Mesothelial cell of epicardium (in vitro differentiated cells): ENCODE results near the gene SPATA33. TPM values are rescaled to one million over a fixed set of nuclear protein-coding genes. Genes with fewer than 3 reads are reported as not detected.

Experiments used
- DNase-seq, 2 experiments: peaks; one replicate each; pipeline ENCODE4 v3.0.0; 2021; ENCODE audit warnings: low spot score in 2 of 2; ENCODE audit not compliant: unreplicated experiment in 2 of 2
- H3K27ac Mint-ChIP-seq: 2 replicates; pipeline ENCODE4 v1.8.0; 2021; ENCODE audit warnings: mixed read lengths
- H3K27me3 Mint-ChIP-seq: 2 replicates; pipeline ENCODE4 v1.8.0; 2021; ENCODE audit warnings: low read depth, mixed read lengths
- H3K36me3 Mint-ChIP-seq: 2 replicates; pipeline ENCODE4 v1.8.0; 2021; ENCODE audit warnings: mixed read lengths
- H3K4me1 Mint-ChIP-seq: 2 replicates; pipeline ENCODE4 v1.8.0; 2021; ENCODE audit warnings: mixed read lengths
- H3K4me3 Mint-ChIP-seq: 2 replicates; pipeline ENCODE4 v1.8.0; 2021; ENCODE audit warnings: mild to moderate bottlenecking, moderate library complexity, mixed read lengths
- H3K9me3 Mint-ChIP-seq: 2 replicates; pipeline ENCODE4 v1.8.0; 2021; ENCODE audit warnings: mixed read lengths
- total RNA-seq: library from RNA; stranded (reverse); gene quantifications from 3 replicates; pipeline ENCODE4 v1.2.1, GENCODE V29; 2021
- TF ChIP-seq, protein P1 (sequence below): fragments of 200-600 bp; sonication (generic); IDR thresholded peaks from one replicate; pipeline ENCODE4 v1.5.0; 2021; ENCODE audit warnings: antibody characterized with exemption; ENCODE audit not compliant: unreplicated experiment

Gene SPATA33
- total RNA-seq, 1 donor from 2014 or later, result 14.4 TPM

GRCh38 chr16:89636663-89637062 lies 21.0 kb upstream of the SPATA33 start:
- DNase-seq, result no peak
- peaks cover 40% of the 10 kb centered on the region for H3K27me3 Mint-ChIP-seq
- no peaks in the 10 kb centered on the region for H3K36me3 Mint-ChIP-seq
- H3K27ac Mint-ChIP-seq, result no peak overlapping the region
- H3K9me3 Mint-ChIP-seq, result no peaks in the 10 kb centered on the region
- H3K4me1 Mint-ChIP-seq, result peaks cover 7% of the 10 kb centered on the region
- TF ChIP-seq, protein P1, sequence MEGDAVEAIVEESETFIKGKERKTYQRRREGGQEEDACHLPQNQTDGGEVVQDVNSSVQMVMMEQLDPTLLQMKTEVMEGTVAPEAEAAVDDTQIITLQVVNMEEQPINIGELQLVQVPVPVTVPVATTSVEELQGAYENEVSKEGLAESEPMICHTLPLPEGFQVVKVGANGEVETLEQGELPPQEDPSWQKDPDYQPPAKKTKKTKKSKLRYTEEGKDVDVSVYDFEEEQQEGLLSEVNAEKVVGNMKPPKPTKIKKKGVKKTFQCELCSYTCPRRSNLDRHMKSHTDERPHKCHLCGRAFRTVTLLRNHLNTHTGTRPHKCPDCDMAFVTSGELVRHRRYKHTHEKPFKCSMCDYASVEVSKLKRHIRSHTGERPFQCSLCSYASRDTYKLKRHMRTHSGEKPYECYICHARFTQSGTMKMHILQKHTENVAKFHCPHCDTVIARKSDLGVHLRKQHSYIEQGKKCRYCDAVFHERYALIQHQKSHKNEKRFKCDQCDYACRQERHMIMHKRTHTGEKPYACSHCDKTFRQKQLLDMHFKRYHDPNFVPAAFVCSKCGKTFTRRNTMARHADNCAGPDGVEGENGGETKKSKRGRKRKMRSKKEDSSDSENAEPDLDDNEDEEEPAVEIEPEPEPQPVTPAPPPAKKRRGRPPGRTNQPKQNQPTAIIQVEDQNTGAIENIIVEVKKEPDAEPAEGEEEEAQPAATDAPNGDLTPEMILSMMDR, result no peak
- no peak overlapping the region for H3K4me3 Mint-ChIP-seq

DNA sequence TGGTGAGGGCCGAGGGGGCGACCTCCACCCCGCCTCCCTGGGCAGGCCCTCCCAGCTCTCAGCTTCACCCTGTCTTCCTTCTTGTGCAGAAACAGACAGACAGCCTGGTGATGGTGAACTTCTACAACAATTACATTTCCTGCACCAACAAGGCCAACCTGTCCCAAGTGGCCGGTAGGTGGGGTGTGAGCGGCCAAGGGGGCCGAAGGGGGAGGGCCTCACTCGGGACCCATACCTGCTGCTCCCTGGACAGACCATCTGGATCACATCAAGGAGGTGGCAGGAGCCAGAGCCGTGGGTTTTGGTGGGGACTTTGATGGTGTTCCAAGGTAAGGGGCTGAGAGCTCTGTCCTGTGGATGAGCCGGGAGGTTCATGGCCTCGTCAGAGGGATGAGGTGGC lies 20.3 kb upstream of the SPATA33 start:
- H3K9me3 Mint-ChIP-seq, result no peaks in the 10 kb centered on the region
- no peak overlapping the region for H3K27ac Mint-ChIP-seq
- no peak for DNase-seq
- H3K4me1 Mint-ChIP-seq, result peaks cover 7% of the 10 kb centered on the region
- H3K36me3 Mint-ChIP-seq, result no peaks in the 10 kb centered on the region
- TF ChIP-seq, protein P1, result no peak
- H3K4me3 Mint-ChIP-seq, result no peak overlapping the region
- peaks cover 35% of the 10 kb centered on the region for H3K27me3 Mint-ChIP-seq

DNA sequence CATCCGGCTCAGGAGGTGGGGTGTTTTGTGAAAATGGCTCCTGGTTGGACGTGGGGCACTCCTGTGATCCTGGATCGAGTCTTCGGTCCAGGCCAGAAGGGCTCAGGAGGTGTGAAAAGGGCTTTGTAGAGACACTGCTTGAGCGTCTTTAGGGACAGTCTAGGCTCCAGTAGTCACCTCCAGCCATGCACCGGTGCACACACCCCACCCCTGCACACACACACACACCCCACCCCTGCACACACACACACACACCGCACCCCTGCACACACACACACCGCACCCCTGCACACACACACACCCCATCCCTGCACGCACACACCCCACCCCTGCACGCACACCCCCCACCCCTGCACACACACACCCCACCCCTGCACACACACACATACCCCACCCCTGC lies 19.2 kb upstream of the SPATA33 start:
- no peak overlapping the region for H3K27ac Mint-ChIP-seq
- no peak overlapping the region for H3K4me3 Mint-ChIP-seq
- TF ChIP-seq, protein P1, result no peak
- H3K4me1 Mint-ChIP-seq, result peaks cover 7% of the 10 kb centered on the region
- H3K36me3 Mint-ChIP-seq, result no peaks in the 10 kb centered on the region
- no peaks in the 10 kb centered on the region for H3K9me3 Mint-ChIP-seq
- H3K27me3 Mint-ChIP-seq, result peaks cover 27% of the 10 kb centered on the region
- DNase-seq, result no peak

DNA sequence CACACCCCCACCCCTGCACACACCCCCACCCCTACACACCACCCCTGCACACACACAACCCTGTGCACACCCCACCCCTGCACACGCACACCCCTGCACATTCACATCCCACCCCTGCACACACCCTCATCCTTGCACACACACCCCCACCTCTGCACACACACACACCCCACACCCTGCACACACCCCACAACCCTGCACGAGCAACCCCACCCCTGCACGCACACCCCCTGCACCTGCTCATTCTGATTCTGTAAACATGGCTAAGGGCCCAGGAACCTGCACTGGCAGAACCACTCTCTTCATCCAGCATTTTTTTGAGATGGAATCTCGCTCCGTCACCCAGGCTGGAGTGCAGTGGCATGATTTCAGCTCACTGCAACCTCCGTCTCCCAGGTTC lies 18.3 kb upstream of the SPATA33 start:
- TF ChIP-seq, protein P1, result no peak
- Mint-ChIP-seq H3K9me3 (no peaks in the 10 kb centered on the region), H3K4me1 (peaks cover 7% of the 10 kb centered on the region), H3K27me3 (peaks cover 18% of the 10 kb centered on the region), H3K4me3 (no peak overlapping the region), H3K27ac (no peak overlapping the region), H3K36me3 (no peaks in the 10 kb centered on the region)
- no peak for DNase-seq

- Mint-ChIP-seq H3K4me1 (peaks cover 7% of the 10 kb centered on the region), H3K27me3 (peaks cover 3% of the 10 kb centered on the region), H3K36me3 (peaks cover 10% of the 10 kb centered on the region), H3K9me3 (no peaks in the 10 kb centered on the region), H3K4me3 (no peak overlapping the region), H3K27ac (no peak overlapping the region)
- TF ChIP-seq, protein P1, result no peak
- DNase-seq, result no peak
Observed at GRCh38 chr16:89641458-89642119, 16.0 kb upstream of the SPATA33 start.
